ACHN (cell line): ENCODE data around the gene SCUBE3.
A peak's percentile ranks its signal among the peaks of the same experiment; 100 is the strongest.

ENCODE experiments used
- DNase-seq: peaks from one replicate; pipeline ENCODE4 v3.0.0-alpha.2; 2015
- in situ Hi-C: cut with HindIII; loops from 2 replicates; pipeline ENCODE4 v1.10.0; 2017; ENCODE audit warnings: low sequenced_read_pairs, low pct_ligation_motif_present, low pct_unique_long_range_greater_than_20kb

The SCUBE3 gene

DNA sequence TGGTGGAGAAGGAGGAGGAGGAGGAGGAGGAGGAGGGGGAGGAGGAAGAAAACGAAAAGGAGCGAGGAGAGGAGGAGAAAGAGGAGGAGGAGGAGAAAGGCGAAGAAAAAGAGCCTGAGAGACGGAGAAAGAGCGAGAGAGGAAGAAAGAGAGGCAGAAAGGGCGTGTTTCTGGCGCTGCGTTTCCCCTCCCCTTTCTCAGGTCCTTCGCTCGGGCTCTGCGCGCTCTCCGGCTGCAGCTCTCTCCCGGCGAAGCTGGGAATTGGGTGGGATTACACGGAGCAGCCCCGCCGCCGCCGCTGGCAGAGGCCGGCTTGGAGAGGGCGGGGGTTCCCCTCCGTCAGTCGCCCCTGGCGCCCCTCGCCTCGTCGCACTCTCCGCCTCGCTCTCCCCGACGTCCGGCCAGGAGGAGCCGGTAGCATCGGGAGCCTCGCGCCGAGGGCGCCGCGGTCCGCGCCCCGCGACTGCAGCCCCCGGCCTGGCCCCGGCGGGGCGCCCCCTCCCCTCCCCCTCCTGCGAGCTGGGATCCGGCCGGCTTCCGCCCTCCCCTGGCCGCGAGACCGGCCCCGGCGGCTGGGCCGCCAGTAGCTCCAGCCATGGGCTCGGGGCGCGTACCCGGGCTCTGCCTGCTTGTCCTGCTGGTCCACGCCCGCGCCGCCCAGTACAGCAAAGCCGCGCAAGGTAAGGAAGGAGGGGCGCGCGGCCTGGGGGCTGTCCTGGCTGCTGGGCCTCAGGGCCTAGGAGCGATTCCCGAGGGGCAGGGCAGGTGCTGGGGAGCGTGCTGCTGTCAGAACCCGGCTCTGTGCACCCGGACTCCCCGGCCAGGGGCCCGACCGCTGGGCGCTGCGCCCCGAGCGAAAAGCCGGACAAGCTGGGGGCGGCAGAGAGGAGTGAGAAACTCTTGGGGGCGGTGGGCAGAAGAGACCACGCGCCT, at the start of gene SCUBE3:
TSS of gene SCUBE3 (plus strand) at position 133 of the 933 bp plus-strand sequence. CDS start at position 596, 463 bp downstream.
- DNase-seq = peak; percentile 13
- in situ Hi-C loops = no loop called here

GRCh38 chr6:35164277-35164676, 49.5 kb upstream of the SCUBE3 start:
- in situ Hi-C loops = no loop called here
- DNase-seq = no peak

DNA sequence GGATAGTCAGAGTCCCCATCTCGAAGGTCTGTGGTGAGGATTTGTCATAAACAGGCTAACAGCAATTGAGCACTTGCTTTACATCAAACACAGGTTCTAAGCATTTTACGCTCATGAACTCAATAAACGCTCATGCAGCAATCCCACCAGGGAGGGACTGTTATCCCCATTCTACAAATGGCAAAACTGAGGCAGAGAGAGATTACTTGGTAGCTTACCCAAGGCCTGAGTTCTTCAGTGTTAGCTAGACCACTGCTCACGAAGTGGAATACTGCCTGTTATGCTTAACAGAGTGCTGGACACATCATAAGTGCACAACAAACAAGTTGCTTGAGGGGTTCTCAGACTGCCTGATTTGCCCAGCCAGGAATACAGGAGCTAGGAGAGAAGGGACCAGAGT, 48.9 kb upstream of the SCUBE3 start:
- no peak for DNase-seq
- in situ Hi-C loops = no loop called here

DNA sequence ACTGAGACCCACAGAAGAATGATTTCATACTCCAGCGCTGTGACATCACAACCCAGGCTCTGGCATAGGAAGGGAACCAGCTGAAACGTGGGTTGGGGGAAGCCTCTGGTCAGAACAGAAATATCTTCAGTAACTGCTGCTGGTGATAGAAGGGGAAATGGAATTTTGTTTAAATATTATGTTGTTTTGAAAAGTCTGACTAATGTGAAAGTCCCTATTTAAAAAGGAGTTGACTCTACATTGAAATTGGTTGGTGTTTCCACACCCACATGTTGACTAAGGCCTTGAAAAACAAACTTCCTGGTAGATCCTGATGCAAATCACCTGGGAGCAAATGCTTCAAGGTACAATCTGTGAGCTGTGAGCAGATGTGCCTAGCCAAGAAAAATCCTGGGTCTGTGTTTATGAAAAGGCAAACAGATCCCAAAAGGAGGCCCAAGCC, 48.1 kb upstream of the SCUBE3 start:
- DNase-seq = no peak
- in situ Hi-C loops = no loop called here

GRCh38 chr6:35166116-35166515, 47.6 kb upstream of the SCUBE3 start:
- no peak for DNase-seq
- in situ Hi-C loops = no loop called here

GRCh38 chr6:35166520-35166919, 47.2 kb upstream of the SCUBE3 start:
- in situ Hi-C loops = no loop called here
- no peak for DNase-seq

GRCh38 chr6:35167505-35167904, 46.3 kb upstream of the SCUBE3 start:
- no peak for DNase-seq
- in situ Hi-C loops = no loop called here

DNA sequence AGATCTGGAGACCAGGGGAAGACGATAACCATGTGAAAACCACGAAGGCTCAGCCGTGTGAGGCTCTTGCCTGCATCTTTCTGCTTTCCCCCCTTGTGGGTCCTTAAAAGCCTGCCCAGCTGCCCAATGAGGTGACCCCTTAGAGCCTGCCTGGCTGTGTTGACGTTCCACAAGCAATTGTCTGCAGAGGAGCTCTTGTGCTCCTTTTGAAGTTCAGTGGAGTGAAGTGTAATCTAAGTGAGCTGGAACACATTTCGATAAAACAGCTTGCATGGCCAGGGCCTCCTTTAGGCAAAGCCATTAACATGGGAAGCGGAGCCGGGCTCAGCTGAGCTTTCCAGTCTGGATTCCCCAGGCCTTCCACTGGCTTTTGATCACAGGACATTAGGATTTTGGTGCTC, 45.3 kb upstream of the SCUBE3 start:
- in situ Hi-C loops = no loop called here
- DNase-seq = no peak

GRCh38 chr6:35170166-35170565, 43.6 kb upstream of the SCUBE3 start:
- in situ Hi-C loops = no loop called here
- DNase-seq = no peak

GRCh38 chr6:35170891-35171290, 42.9 kb upstream of the SCUBE3 start:
- in situ Hi-C loops = no loop called here
- no peak for DNase-seq

DNA sequence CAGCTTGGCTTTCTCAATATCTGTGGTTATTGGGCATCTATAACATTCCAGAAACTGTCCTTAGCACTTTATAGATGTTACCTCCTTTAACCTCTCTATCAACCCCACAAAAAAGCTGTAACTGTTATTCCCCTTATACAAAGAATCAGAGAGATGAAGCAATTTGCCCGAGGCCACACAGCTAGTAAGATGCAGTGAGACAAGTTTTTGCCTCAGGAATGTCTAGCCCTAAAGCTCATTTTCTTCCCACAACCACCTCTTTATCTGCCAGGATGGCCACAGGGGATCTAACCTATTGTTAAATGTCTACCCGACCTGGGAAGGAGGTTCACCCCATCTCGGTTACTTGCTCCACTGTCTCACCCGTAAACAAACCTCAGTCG, 40.7 kb upstream of the SCUBE3 start:
- no peak for DNase-seq
- in situ Hi-C loops = no loop called here

- DNase-seq = no peak
- in situ Hi-C loops = no loop called here
These were observed 40.2 kb upstream of the SCUBE3 start for GRCh38 chr6:35173427-35174087.

DNA sequence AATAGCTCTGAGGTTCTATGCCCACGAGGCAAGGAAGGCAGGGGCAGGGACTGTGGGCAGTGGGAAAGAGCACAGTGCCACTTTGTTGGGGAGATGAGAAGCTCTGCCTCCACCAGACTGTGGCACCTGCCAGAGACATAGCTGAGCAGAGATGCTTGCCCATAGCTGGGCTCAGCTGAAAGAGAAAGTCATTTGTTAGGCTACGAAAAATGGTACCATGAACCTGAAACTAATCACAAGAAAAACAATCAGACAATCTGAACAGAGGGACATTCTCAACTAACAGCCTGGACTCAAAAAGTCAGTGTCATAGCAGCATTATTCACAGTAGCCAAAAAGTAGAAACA, 39.7 kb upstream of the SCUBE3 start:
- in situ Hi-C loops = no loop called here
- DNase-seq = no peak

GRCh38 chr6:35174501-35174900, 39.3 kb upstream of the SCUBE3 start:
- no peak for DNase-seq
- in situ Hi-C loops = no loop called here

- in situ Hi-C loops = no loop called here
- no peak for DNase-seq
These were observed 37.3 kb upstream of the SCUBE3 start for GRCh38 chr6:35176301-35177024.

DNA sequence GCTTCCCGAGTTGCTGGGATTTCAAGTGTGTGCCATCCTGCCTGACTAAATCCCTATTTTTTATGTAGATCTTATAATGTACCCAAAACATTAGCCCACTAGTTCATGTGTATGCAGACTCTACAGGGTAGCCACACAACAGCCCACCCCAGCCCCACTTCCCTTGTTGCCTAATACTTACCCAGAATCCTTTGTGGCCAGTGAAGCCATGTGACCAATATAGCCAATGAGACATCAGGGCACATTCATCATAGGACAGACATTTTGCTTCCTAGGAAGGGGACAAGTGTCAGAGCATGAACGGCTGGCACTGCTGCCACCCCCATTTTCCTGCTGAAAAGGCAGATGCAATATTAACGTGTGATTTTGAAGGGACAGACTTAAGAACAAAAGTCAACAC, 36.6 kb upstream of the SCUBE3 start:
- in situ Hi-C loops = no loop called here

GRCh38 chr6:35177596-35177995, 36.2 kb upstream of the SCUBE3 start:
- in situ Hi-C loops = no loop called here
- no peak for DNase-seq

More for the DNA sequence above, 36.6 kb upstream of the SCUBE3 start:
- no peak for DNase-seq

DNA sequence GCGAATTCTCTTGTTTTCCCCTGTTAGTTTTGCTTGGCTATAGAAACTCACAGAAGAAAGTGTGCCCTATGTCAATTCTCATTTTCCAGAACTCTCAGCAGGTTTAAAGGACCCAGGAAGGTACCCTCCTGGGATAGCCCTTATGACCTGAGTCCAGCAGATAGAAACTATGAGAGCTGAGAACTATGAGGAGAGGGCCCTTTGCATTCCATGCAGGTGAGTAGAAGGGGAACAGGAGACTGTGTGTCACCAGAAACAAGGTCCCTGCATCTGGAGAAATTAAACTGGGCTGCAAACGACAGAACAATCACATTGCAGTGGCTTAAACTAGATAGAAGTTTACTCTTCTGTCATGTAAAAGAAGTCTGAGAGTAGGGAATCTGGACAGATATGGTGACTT, 35.7 kb upstream of the SCUBE3 start:
- no peak for DNase-seq
- in situ Hi-C loops = no loop called here
